Fibroblast of lung (primary cell): ENCODE measurements around the gene ANGEL2. TPM values are rescaled to one million over a fixed set of nuclear protein-coding genes. Genes with fewer than 3 reads are reported as not detected.

Source experiments
- DNase-seq, 2 donors: peaks; one replicate each; pipeline versions ENCODE4 v3.0.0 to v3.0.0-alpha.2; 2010; ENCODE audit warnings: low read depth in 2 of 2
- H2AFZ ChIP-seq: 2 replicates; pipeline ENCODE4 v1.5.1; 2012; ENCODE audit warnings: low read length, control low read depth, inconsistent platforms
- H3K27ac ChIP-seq: 2 replicates; pipeline ENCODE4 v1.5.1; 2011; ENCODE audit warnings: low read length, control low read depth; ENCODE audit not compliant: insufficient read depth
- H3K27me3 ChIP-seq: 2 replicates; pipeline ENCODE4 v1.5.1; 2011; ENCODE audit warnings: mild to moderate bottlenecking, low read length; ENCODE audit not compliant: control insufficient read depth, insufficient read depth
- H3K36me3 ChIP-seq: 2 replicates; pipeline ENCODE4 v1.5.1; 2011; ENCODE audit warnings: low read length; ENCODE audit not compliant: control insufficient read depth, insufficient read depth
- H3K4me1 ChIP-seq: 2 replicates; pipeline ENCODE4 v1.5.1; 2011; ENCODE audit warnings: low read length; ENCODE audit not compliant: control insufficient read depth, insufficient read depth; ENCODE audit errors: extremely low read depth
- H3K4me2 ChIP-seq: 2 replicates; pipeline ENCODE4 v1.5.1; 2011; ENCODE audit warnings: low read length, control low read depth; ENCODE audit not compliant: insufficient read depth; ENCODE audit errors: extremely low read depth
- H3K4me3 ChIP-seq, 4 experiments: fragments of 200-600 bp in 1 of 4; sonication (generic) in 1 of 4; replicated peaks in 1 of 4; 2 replicates each; pipeline ENCODE4 v1.5.1; 2011 to 2016; ENCODE audit warnings: low read length in 4 of 4, low read depth in 3 of 4, mild to moderate bottlenecking in 3 of 4, control low read depth in 2 of 4, inconsistent platforms in 1 of 4, mixed read lengths in 1 of 4; ENCODE audit not compliant: insufficient read depth in 1 of 4; ENCODE audit errors: control extremely low read depth in 1 of 4
- H3K79me2 ChIP-seq: 2 replicates; pipeline ENCODE4 v1.5.1; 2012; ENCODE audit warnings: mild to moderate bottlenecking, low read length, inconsistent platforms; ENCODE audit not compliant: control insufficient read depth, insufficient read depth
- H3K9ac ChIP-seq: 2 replicates; pipeline ENCODE4 v1.5.1; 2011; ENCODE audit warnings: mild to moderate bottlenecking, low read length, control low read depth; ENCODE audit not compliant: insufficient read depth
- H3K9me3 ChIP-seq: 2 replicates; pipeline ENCODE4 v1.5.1; 2012; ENCODE audit warnings: low read depth, low read length; ENCODE audit not compliant: control insufficient read depth, insufficient read depth
- H4K20me1 ChIP-seq: 2 replicates; pipeline ENCODE4 v1.5.1; 2011; ENCODE audit warnings: low read length; ENCODE audit not compliant: control insufficient read depth, insufficient read depth; ENCODE audit errors: extremely low read depth
- EZH2 ChIP-seq: IDR thresholded peaks from 2 replicates; pipeline ENCODE4 v1.5.1; 2012; ENCODE audit warnings: low read length, control low read depth, mild to moderate bottlenecking; ENCODE audit errors: missing control alignments
- polyA plus RNA-seq, 2 donors: library from polyadenylated mRNA; depleted of rRNA in 1 of 2; stranded (reverse) in 1 of 2; unstranded in 1 of 2; fragments of >200 nt; gene quantifications; 2 replicates each; pipeline ENCODE4 v1.2.1, GENCODE V29; 2011 to 2012; ENCODE audit warnings: missing spikeins in 1 of 2
- total RNA-seq: library from RNA; depleted of rRNA; stranded (reverse); fragments of >200 nt; gene quantifications from 2 replicates; pipeline ENCODE4 v1.2.1, GENCODE V29; 2014
- TF ChIP-seq, protein P1 (sequence below), 2 donors: IDR thresholded peaks in 1 of 2; conservative IDR thresholded peaks in 1 of 2; 1 replicate in 1 of 2; 2 replicates in 1 of 2; pipeline ENCODE4 v1.5.1; 2011 to 2012; ENCODE audit warnings: low read length in 2 of 2, control low read depth in 1 of 2, inconsistent platforms in 1 of 2, low read depth in 1 of 2, mild to moderate bottlenecking in 1 of 2

Gene ANGEL2
- total and polyA plus RNA-seq, 2 donors (not counting 1 experiment from before 2014, with no cell fraction given) = 21.1 to 71.5 TPM

DNA sequence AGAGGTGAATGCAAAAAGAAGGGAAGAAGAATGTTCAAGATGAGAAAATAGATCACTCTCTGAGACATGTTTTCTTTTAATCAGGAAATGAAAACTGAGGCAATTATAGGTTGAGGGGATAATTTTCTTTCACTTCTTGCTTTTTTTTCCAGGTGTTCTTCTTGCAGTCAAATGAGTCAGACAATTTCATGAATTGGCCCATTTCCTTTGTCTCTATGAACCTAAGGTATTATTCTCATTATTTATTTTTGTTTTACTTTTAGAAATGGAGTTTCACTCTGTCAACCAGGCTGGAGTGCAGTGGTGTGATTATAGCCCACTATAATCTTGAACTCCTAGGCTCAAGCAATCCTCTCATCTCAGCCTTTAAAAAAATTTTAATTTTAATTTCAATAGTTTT, 68.8 kb downstream of the ANGEL2 start:
- Histone ChIP-seq H3K4me3 (no peak overlapping the region), H3K9ac (no peak overlapping the region), H3K79me2 (no peaks in the 10 kb centered on the region), H2AFZ (no peak overlapping the region), H3K36me3 (no peaks in the 10 kb centered on the region), H3K27me3 (peaks cover 22% of the 10 kb centered on the region), H4K20me1 (no peaks in the 10 kb centered on the region), H3K4me1 (peaks cover 2% of the 10 kb centered on the region), H3K4me2 (no peak overlapping the region), H3K27ac (no peak overlapping the region), H3K9me3 (no peaks in the 10 kb centered on the region)
- TF ChIP-seq, protein P1, sequence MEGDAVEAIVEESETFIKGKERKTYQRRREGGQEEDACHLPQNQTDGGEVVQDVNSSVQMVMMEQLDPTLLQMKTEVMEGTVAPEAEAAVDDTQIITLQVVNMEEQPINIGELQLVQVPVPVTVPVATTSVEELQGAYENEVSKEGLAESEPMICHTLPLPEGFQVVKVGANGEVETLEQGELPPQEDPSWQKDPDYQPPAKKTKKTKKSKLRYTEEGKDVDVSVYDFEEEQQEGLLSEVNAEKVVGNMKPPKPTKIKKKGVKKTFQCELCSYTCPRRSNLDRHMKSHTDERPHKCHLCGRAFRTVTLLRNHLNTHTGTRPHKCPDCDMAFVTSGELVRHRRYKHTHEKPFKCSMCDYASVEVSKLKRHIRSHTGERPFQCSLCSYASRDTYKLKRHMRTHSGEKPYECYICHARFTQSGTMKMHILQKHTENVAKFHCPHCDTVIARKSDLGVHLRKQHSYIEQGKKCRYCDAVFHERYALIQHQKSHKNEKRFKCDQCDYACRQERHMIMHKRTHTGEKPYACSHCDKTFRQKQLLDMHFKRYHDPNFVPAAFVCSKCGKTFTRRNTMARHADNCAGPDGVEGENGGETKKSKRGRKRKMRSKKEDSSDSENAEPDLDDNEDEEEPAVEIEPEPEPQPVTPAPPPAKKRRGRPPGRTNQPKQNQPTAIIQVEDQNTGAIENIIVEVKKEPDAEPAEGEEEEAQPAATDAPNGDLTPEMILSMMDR (conservative IDR thresholded peaks at IDR 0.05 in 1 of 2, IDR thresholded peaks at IDR 0.05 in 1 of 2; ENCODE audit: low read depth in 1 of 2, low read length in 2 of 2) = no peak
- no peak for DNase-seq

DNA sequence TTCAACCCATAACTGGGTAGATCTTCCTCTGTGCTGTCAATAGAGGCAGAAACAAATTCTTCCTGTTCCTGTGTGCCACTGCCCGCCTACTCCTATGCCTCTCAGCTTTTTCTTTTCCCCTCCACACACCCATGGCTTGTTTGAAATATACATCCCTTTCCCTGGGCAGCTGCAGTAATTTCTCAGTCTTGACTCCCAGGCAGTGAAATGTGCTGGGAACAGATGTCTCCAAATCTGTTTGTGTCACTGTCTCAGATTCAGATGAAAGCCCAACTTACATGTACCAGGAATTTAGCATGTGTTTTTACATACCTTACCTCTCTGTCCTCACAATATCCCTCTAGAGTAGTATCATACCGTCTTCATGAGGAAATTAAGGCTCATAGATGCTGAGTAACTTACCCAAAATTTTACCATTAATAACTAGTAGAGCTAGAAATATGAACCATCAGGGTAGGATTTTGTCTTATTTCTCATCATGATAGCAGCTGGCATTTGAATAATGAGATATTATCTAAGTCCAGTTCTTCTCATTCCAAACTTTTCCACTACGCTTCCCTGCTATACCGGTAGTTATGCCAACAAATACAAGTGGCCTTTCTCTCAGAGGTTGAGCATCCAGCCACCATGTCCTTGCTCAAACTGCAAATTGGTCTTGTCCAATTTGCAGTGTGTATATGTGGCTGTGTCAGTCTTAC, 70.1 kb downstream of the ANGEL2 start:
- no peaks in the 10 kb centered on the region for H3K79me2 ChIP-seq

DNA sequence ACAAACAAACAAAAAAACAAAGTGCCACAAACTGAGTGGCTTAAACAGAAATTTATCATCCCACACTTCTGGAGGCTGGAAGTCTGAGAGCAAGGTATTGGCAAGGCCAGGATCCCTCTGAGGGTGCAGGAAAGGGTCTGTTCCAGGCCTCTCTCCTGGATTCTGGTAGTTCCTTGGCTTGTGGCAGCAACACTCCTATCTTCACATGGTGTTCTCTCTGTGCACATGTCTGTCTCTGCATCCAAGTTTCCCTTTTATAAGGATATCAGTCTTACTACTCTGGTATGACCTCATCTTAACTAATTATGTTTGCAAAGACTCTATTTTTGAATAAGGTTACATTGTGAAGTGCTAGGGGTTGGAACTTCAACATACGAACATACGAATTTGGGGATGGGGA, 70.6 kb downstream of the ANGEL2 start:
- no peak for DNase-seq
- no peaks in the 10 kb centered on the region for H3K36me3 ChIP-seq
- TF ChIP-seq, protein P1 (conservative IDR thresholded peaks at IDR 0.05 in 1 of 2, IDR thresholded peaks at IDR 0.05 in 1 of 2; ENCODE audit: low read depth in 1 of 2, low read length in 2 of 2) = no peak
- TF ChIP-seq EZH2 = no peak
- no peak overlapping the region for H3K4me2 ChIP-seq
- H4K20me1 ChIP-seq = no peaks in the 10 kb centered on the region
- no peak overlapping the region for H2AFZ ChIP-seq
- H3K27me3 ChIP-seq = peaks cover 15% of the 10 kb centered on the region
- no peak overlapping the region for H3K27ac ChIP-seq
- H3K9ac ChIP-seq = no peak overlapping the region
- no peaks in the 10 kb centered on the region for H3K79me2 ChIP-seq
- H3K4me1 ChIP-seq = no peaks in the 10 kb centered on the region
- H3K4me3 ChIP-seq = no peak overlapping the region
- no peaks in the 10 kb centered on the region for H3K9me3 ChIP-seq

More for the DNA sequence above, 70.1 kb downstream of the ANGEL2 start:
- H3K27ac ChIP-seq = no peak overlapping the region
- H2AFZ ChIP-seq = no peak overlapping the region
- H3K27me3 ChIP-seq = peaks cover 15% of the 10 kb centered on the region
- no peak for DNase-seq
- no peaks in the 10 kb centered on the region for H4K20me1 ChIP-seq
- H3K4me2 ChIP-seq = no peak overlapping the region
- no peaks in the 10 kb centered on the region for H3K9me3 ChIP-seq
- no peaks in the 10 kb centered on the region for H3K4me1 ChIP-seq
- H3K9ac ChIP-seq = no peak overlapping the region
- no peaks in the 10 kb centered on the region for H3K36me3 ChIP-seq
- TF ChIP-seq, protein P1 (conservative IDR thresholded peaks at IDR 0.05 in 1 of 2, IDR thresholded peaks at IDR 0.05 in 1 of 2; ENCODE audit: low read depth in 1 of 2, low read length in 2 of 2) = no peak
- no peak for TF ChIP-seq EZH2
- H3K4me3 ChIP-seq = no peak overlapping the region
